Right lung (tissue), 5 donors: Measurements from ENCODE around the gene EEF1A2. TPM values are rescaled to one million over a fixed set of nuclear protein-coding genes. Genes with fewer than 3 reads are reported as not detected.
"Not testable (repeated sequence)": the region's sequence is repeated elsewhere in the genome, so short reads cannot be mapped to it uniquely, and the experiment has no call there.

Experiments used
- DNase-seq, 2 donors: peaks; one replicate each; pipeline ENCODE4 v3.0.0-alpha.2; 2013
- polyA plus RNA-seq, 5 donors: library from polyadenylated mRNA; unstranded; fragments of 120-200 nt; gene quantifications; one replicate each; pipeline versions ENCODE4 v1.2.1 to v1.2.3, GENCODE V29; 2013; ENCODE audit warnings: inconsistent platforms in 1 of 5, low replicate concordance in 1 of 5; ENCODE audit not compliant: insufficient read length in 5 of 5, insufficient read depth in 1 of 5

The EEF1A2 gene
- polyA plus RNA-seq, 5 donors: 0.36 to 38.6 (median 0.61) TPM

- DNase-seq: no peak
These were observed 10.3 kb downstream of the EEF1A2 start for GRCh38 chr20:63488315-63489251.

- DNase-seq: no peak
These were observed 11.1 kb downstream of the EEF1A2 start for GRCh38 chr20:63487781-63488241.

GRCh38 chr20:63487116-63487764 lies 11.6 kb downstream of the EEF1A2 start:
- DNase-seq: no peak

GRCh38 chr20:63486300-63486855 lies 12.5 kb downstream of the EEF1A2 start:
- DNase-seq: no peak

GRCh38 chr20:63484651-63485403 lies 14.1 kb downstream of the EEF1A2 start:
- no peak for DNase-seq

- DNase-seq: no peak
These were observed 14.6 kb downstream of the EEF1A2 start for GRCh38 chr20:63484236-63484635.

- DNase-seq: no peak
These were observed 15.0 kb downstream of the EEF1A2 start for GRCh38 chr20:63483834-63484233.

- no peak for DNase-seq
These were observed 16.8 kb downstream of the EEF1A2 start for GRCh38 chr20:63482021-63482587.

- DNase-seq: no peak
These were observed 17.4 kb downstream of the EEF1A2 start for GRCh38 chr20:63481503-63481902.

GRCh38 chr20:63479695-63480419 lies 19.0 kb downstream of the EEF1A2 start:
- DNase-seq: not testable (repeated sequence)

GRCh38 chr20:63478346-63479302 lies 20.3 kb downstream of the EEF1A2 start:
- DNase-seq: no peak

GRCh38 chr20:63477944-63478343 lies 20.9 kb downstream of the EEF1A2 start:
- no peak for DNase-seq

GRCh38 chr20:63477061-63477616 lies 21.7 kb downstream of the EEF1A2 start:
- no peak for DNase-seq

- no peak for DNase-seq
These were observed 23.7 kb downstream of the EEF1A2 start for GRCh38 chr20:63475209-63475608.

- no peak for DNase-seq
These were observed 25.1 kb downstream of the EEF1A2 start for GRCh38 chr20:63473555-63474449.

- DNase-seq: no peak
These were observed 26.0 kb downstream of the EEF1A2 start for GRCh38 chr20:63472862-63473390.

- no peak for DNase-seq
These were observed 26.7 kb downstream of the EEF1A2 start, which contains the start of gene KCNQ2 for GRCh38 chr20:63471981-63472831. Gene KCNQ2, minus strand, starts transcription at chr20:63472655. Its CDS starts 192 bp downstream, at chr20:63472463.
